ENCODE results near the gene CCDC88C.

- no peak for TF ChIP-seq CTCF (conservative IDR thresholded peaks at IDR 0.05; ENCODE audit: low read length)
- no peak for TF ChIP-seq EZH2phosphoT487 (IDR thresholded peaks at IDR 0.05; ENCODE audit: borderline replicate concordance, low read depth, low read length)
Measured at GRCh38 chr14:91229005-91229382, 188.6 kb downstream of the CCDC88C start.

All from OCI-LY7 (cell line).